D721Med (cell line): ENCODE results near the gene MRPL21.

Experiments used
- DNase-seq: peaks from one replicate; pipeline ENCODE4 v3.0.0; 2011; ENCODE audit warnings: low spot score; ENCODE audit not compliant: insufficient read length
- FAIRE-seq: peaks from 2 replicates; lab custom pipeline; 2011; peaks lifted over from hg19 to GRCh38; lab: Jason Lieb, UNC
- CTCF ChIP-seq: IDR thresholded peaks from 2 replicates; pipeline ENCODE4 v1.5.1; 2012; ENCODE audit warnings: mild to moderate bottlenecking, control low read depth; ENCODE audit not compliant: insufficient read depth; ENCODE audit errors: missing control alignments

MRPL21 gene

GRCh38 chr11:68855205-68855981 is 48.2 kb downstream of the MRPL21 start:
- TF ChIP-seq CTCF: no peak
- no peak for DNase-seq
- FAIRE-seq: no peak

GRCh38 chr11:68854273-68854958 is 49.2 kb downstream of the MRPL21 start:
- no peak for TF ChIP-seq CTCF
- DNase-seq (no peak), FAIRE-seq (no peak)

GRCh38 chr11:68852628-68853027 is 51.0 kb downstream of the MRPL21 start:
- no peak for DNase-seq
- no peak for FAIRE-seq
- no peak for TF ChIP-seq CTCF

GRCh38 chr11:68848429-68848828 is 55.2 kb downstream of the MRPL21 start:
- TF ChIP-seq CTCF: no peak
- FAIRE-seq (no peak), DNase-seq (no peak)

GRCh38 chr11:68847395-68847794 is 56.2 kb downstream of the MRPL21 start:
- FAIRE-seq (no peak), DNase-seq (no peak)
- TF ChIP-seq CTCF: no peak

- TF ChIP-seq CTCF: no peak
- FAIRE-seq (no peak), DNase-seq (no peak)
These were observed 58.2 kb downstream of the MRPL21 start for GRCh38 chr11:68845351-68846002.
